Measurements from ENCODE around the gene AIPL1. TPM values are rescaled to one million over a fixed set of nuclear protein-coding genes. Genes with fewer than 3 reads are reported as not detected.
A peak's percentile ranks its signal among the peaks of the same experiment; 100 is the strongest.

Gene AIPL1
- total RNA-seq, 1 experiment from 2014 or later, result not detected

DNA sequence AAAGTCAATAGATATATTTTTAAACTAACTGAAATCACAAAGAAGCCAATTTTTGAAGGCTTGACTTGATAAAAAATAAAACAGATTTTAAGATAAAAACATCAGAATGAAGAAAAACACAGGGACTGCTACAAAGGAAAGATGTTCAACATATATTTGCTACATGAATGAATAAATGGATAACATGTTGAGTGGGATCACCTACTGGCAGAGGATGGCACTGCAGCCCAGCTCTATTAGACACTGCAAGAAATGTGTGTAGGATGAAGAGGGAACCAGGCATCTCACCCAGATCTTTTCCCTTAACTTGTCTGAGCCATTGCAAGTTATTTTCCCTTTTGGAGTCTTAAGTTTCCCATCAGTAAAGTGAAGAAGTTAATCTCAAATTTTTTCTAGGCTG lies 4.2 kb downstream of the AIPL1 start:
- ChIA-PET RAD21 (ENCODE audit: low non-redundant PET in 1 of 2, low total read pairs in 2 of 2, uncharacterized antibody in 2 of 2, unreplicated experiment in 2 of 2) (no interaction called here), POLR2A (no interaction called here), CTCF (no interaction called here)
- DNase-seq (ENCODE audit: low read depth, low spot score) (no peak), ATAC-seq (no peak)
- Histone ChIP-seq H3K4me1 (ENCODE audit: control insufficient read depth in 1 of 2, insufficient read depth in 2 of 2, low read length in 2 of 2) (no peaks in the 10 kb centered on the region), H3K4me3 (replicated peaks in 1 of 2; ENCODE audit: low read depth in 1 of 2, low read length in 2 of 2) (no peak overlapping the region), H3K9me2 (ENCODE audit: insufficient read depth) (no peaks in the 10 kb centered on the region), H4K20me1 (ENCODE audit: insufficient read depth) (no peaks in the 10 kb centered on the region), H3K4me2 (ENCODE audit: low read length) (no peak overlapping the region), H3K36me3 (ENCODE audit: control insufficient read depth in 1 of 2, insufficient read depth in 2 of 2, low read length in 2 of 2) (no peaks in the 10 kb centered on the region), H3K27ac (ENCODE audit: low read depth, low read length) (no peak overlapping the region), H3K27me3 (ENCODE audit: insufficient read depth, low read length) (no peaks in the 10 kb centered on the region), H2AFZ (ENCODE audit: low read depth, low read length, poor library complexity, severe bottlenecking) (no peak overlapping the region), H3K9ac (ENCODE audit: low read length) (no peak overlapping the region), H3K79me2 (ENCODE audit: insufficient read depth, low read length) (no peaks in the 10 kb centered on the region), H3K9me3 (ENCODE audit: control insufficient read depth in 1 of 2, insufficient read depth in 1 of 2, low read depth in 1 of 2, low read length in 2 of 2) (peaks cover 3 to 5% of the 10 kb centered on the region in 2 experiments; a peak in 2 of 4 replicates)
- TF ChIP-seq JUND (IDR thresholded peaks at IDR 0.05), result no peak
- TF ChIP-seq, protein P1, sequence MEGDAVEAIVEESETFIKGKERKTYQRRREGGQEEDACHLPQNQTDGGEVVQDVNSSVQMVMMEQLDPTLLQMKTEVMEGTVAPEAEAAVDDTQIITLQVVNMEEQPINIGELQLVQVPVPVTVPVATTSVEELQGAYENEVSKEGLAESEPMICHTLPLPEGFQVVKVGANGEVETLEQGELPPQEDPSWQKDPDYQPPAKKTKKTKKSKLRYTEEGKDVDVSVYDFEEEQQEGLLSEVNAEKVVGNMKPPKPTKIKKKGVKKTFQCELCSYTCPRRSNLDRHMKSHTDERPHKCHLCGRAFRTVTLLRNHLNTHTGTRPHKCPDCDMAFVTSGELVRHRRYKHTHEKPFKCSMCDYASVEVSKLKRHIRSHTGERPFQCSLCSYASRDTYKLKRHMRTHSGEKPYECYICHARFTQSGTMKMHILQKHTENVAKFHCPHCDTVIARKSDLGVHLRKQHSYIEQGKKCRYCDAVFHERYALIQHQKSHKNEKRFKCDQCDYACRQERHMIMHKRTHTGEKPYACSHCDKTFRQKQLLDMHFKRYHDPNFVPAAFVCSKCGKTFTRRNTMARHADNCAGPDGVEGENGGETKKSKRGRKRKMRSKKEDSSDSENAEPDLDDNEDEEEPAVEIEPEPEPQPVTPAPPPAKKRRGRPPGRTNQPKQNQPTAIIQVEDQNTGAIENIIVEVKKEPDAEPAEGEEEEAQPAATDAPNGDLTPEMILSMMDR (IDR thresholded peaks at IDR 0.05 in 2 of 3, conservative IDR thresholded peaks at IDR 0.05 in 1 of 3; ENCODE audit: borderline replicate concordance in 1 of 3, insufficient read depth in 1 of 3, low read depth in 2 of 3, low read length in 2 of 3), result peak in 2 of 3 experiments; percentile 52 to 68; a peak in 4 of 6 replicates
- intact Hi-C loops (cut with micrococcal nuclease), result no loop called here
- BruUV-seq (replicated peaks), result no TSS peak

- H3K27ac ChIP-seq (ENCODE audit: low read depth, low read length), result no peak overlapping the region
- ATAC-seq (no peak), DNase-seq (ENCODE audit: low read depth, low spot score) (no peak)
- H3K4me3 ChIP-seq (replicated peaks in 1 of 2; ENCODE audit: low read depth in 1 of 2, low read length in 2 of 2), result no peak overlapping the region
- no peak overlapping the region for H2AFZ ChIP-seq (ENCODE audit: low read depth, low read length, poor library complexity, severe bottlenecking)
- H3K36me3 ChIP-seq (ENCODE audit: control insufficient read depth in 1 of 2, insufficient read depth in 2 of 2, low read length in 2 of 2), result no peaks in the 10 kb centered on the region
- H3K27me3 ChIP-seq (ENCODE audit: insufficient read depth, low read length), result no peaks in the 10 kb centered on the region
- H3K4me2 ChIP-seq (ENCODE audit: low read length), result no peak overlapping the region
- no peak overlapping the region for H3K9ac ChIP-seq (ENCODE audit: low read length)
- H4K20me1 ChIP-seq (ENCODE audit: insufficient read depth), result no peaks in the 10 kb centered on the region
- H3K9me3 ChIP-seq (ENCODE audit: control insufficient read depth in 1 of 2, insufficient read depth in 1 of 2, low read depth in 1 of 2, low read length in 2 of 2), result peaks cover 3 to 5% of the 10 kb centered on the region in 2 experiments; a peak in 2 of 4 replicates
- TF ChIP-seq RAD21 (IDR thresholded peaks at IDR 0.05; ENCODE audit: low read depth) (no peak), ELF1 (IDR thresholded peaks at IDR 0.05; ENCODE audit: borderline replicate concordance, low read depth) (no peak), EGR1 (IDR thresholded peaks at IDR 0.05; ENCODE audit: low read depth) (no peak)
- CTCF ChIA-PET, result no interaction called here
- no peaks in the 10 kb centered on the region for H3K9me2 ChIP-seq (ENCODE audit: insufficient read depth)
- POLR2A ChIA-PET, result no interaction called here
- intact Hi-C loops (cut with micrococcal nuclease), result no loop called here
- no peaks in the 10 kb centered on the region for H3K79me2 ChIP-seq (ENCODE audit: insufficient read depth, low read length)
- no TSS peak for BruUV-seq (replicated peaks)
- RAD21 ChIA-PET (ENCODE audit: low non-redundant PET in 1 of 2, low total read pairs in 2 of 2, uncharacterized antibody in 2 of 2, unreplicated experiment in 2 of 2), result no interaction called here
- no peaks in the 10 kb centered on the region for H3K4me1 ChIP-seq (ENCODE audit: control insufficient read depth in 1 of 2, insufficient read depth in 2 of 2, low read length in 2 of 2)
Observed at GRCh38 chr17:6429266-6429665, 5.7 kb downstream of the AIPL1 start.
